HepG2 (cell line): ENCODE data around the gene PXT1. TPM values are rescaled to one million over a fixed set of nuclear protein-coding genes. Genes with fewer than 3 reads are reported as not detected.

ENCODE experiments used
- KIAA2018 ChIP-seq: sonication (generic); formaldehyde crosslinking; IDR thresholded peaks from 2 replicates; pipeline ENCODE4 v1.5.0; 2020; ENCODE audit warnings: mild to moderate bottlenecking, missing genetic modification reagents, borderline replicate concordance
- PHF20 ChIP-seq: sonication (generic); formaldehyde crosslinking; IDR thresholded peaks from 2 replicates; pipeline ENCODE4 v1.5.0; 2020; ENCODE audit warnings: mild to moderate bottlenecking, missing genetic modification reagents
- REPIN1 ChIP-seq: sonication (generic); formaldehyde crosslinking; IDR thresholded peaks from 2 replicates; pipeline ENCODE4 v1.8.0; 2022; ENCODE audit warnings: missing genetic modification reagents, low read depth, mild to moderate bottlenecking, borderline replicate concordance
- XRCC5 ChIP-seq: fragments of 200-400 bp; formaldehyde crosslinking; optimal IDR thresholded peaks from 2 replicates; pipeline ENCODE3; 2017; ENCODE audit warnings: mild to moderate bottlenecking, low read length
- ZHX2 ChIP-seq, 2 experiments: sonication (generic) in 1 of 2; formaldehyde crosslinking in 1 of 2; IDR thresholded peaks; 2 replicates each; pipeline versions ENCODE4 v1.6.1 to v1.9.0; 2014 to 2022; ENCODE audit warnings: antibody characterized with exemption in 1 of 2, borderline replicate concordance in 1 of 2, inconsistent platforms in 1 of 2, low read depth in 1 of 2, missing genetic modification reagents in 1 of 2
- ZNF3 ChIP-seq: IDR thresholded peaks from 2 replicates; pipeline ENCODE4 v1.7.0; 2017; ENCODE audit warnings: inconsistent platforms
- ZNF34 ChIP-seq: sonication (generic); formaldehyde crosslinking; IDR thresholded peaks from 2 replicates; pipeline ENCODE4 v1.4.0; 2020; ENCODE audit warnings: mild to moderate bottlenecking, missing genetic modification reagents, borderline replicate concordance
- ZNF550 ChIP-seq: sonication (generic); formaldehyde crosslinking; IDR thresholded peaks from 2 replicates; pipeline ENCODE4 v1.4.0; 2020; ENCODE audit warnings: mild to moderate bottlenecking, missing genetic modification reagents, borderline replicate concordance
- ZNF557 ChIP-seq: sonication (generic); formaldehyde crosslinking; IDR thresholded peaks from 2 replicates; pipeline ENCODE4 v1.4.0; 2020; ENCODE audit warnings: missing genetic modification reagents
- polyA plus RNA-seq, 8 experiments: library from polyadenylated mRNA; depleted of rRNA in 3 of 8; stranded (reverse) in 7 of 8; unstranded in 1 of 8; fragments of >200 nt; fragmentation: Illumina TruSeq in 4 of 8; extraction: Trizol in 4 of 8; gene quantifications; 2 replicates each; pipeline versions ENCODE4 v1.2.1 to v1.2.3, GENCODE V29; 2011 to 2016; ENCODE audit warnings: low read depth in 4 of 8, missing spikeins in 1 of 8, mixed read lengths in 1 of 8; ENCODE audit not compliant: insufficient read depth in 1 of 8
- total RNA-seq, 5 experiments: library from RNA; depleted of rRNA; stranded (reverse); fragments of >200 nt; fragmentation: Illumina TruSeq; extraction: Trizol; gene quantifications; 2 replicates each; pipeline ENCODE4 v1.2.3, GENCODE V29; 2016; ENCODE audit warnings: low read depth in 1 of 5
- TF ChIP-seq, protein P1 (sequence below): sonication (generic); formaldehyde crosslinking; IDR thresholded peaks from 2 replicates; pipeline ENCODE4 v1.4.0; 2020; ENCODE audit warnings: missing genetic modification reagents

Gene PXT1
- total and polyA plus RNA-seq, 2 of the 13 experiments (the other 11 are each of a cell fraction or from before 2014, with no cell fraction given), result 0.04 TPM; not detected in 1

GRCh38 chr6:36340618-36341454 is 101.8 kb downstream of the PXT1 start (continued):
- TF ChIP-seq ZHX2 (IDR thresholded peaks at IDR 0.05; ENCODE audit: low read depth) (peak; percentile 70; the same call in 1 of the 2 replicates), ZHX2 (CRISPR knock-in tag; IDR thresholded peaks at IDR 0.05; ENCODE audit: borderline replicate concordance) (no peak), ZNF3 (no peak), PHF20 (CRISPR knock-in tag) (no peak), ZNF34 (CRISPR knock-in tag) (0 out of 2 replicates have a peak, but pooled peaks have one; percentile 40), KIAA2018 (CRISPR knock-in tag) (no peak), ZNF557 (CRISPR knock-in tag) (no peak), REPIN1 (CRISPR knock-in tag) (peak; percentile 73; the same call in 1 of the 2 replicates), ZNF550 (CRISPR knock-in tag) (0 out of 2 replicates have a peak, but pooled peaks have one; percentile 22), XRCC5 (peak; percentile 93)
- TF ChIP-seq, protein P1, sequence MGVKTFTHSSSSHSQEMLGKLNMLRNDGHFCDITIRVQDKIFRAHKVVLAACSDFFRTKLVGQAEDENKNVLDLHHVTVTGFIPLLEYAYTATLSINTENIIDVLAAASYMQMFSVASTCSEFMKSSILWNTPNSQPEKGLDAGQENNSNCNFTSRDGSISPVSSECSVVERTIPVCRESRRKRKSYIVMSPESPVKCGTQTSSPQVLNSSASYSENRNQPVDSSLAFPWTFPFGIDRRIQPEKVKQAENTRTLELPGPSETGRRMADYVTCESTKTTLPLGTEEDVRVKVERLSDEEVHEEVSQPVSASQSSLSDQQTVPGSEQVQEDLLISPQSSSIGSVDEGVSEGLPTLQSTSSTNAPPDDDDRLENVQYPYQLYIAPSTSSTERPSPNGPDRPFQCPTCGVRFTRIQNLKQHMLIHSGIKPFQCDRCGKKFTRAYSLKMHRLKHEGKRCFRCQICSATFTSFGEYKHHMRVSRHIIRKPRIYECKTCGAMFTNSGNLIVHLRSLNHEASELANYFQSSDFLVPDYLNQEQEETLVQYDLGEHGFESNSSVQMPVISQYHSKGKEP (CRISPR knock-in tag), result no peak
